Measurements from ENCODE around the gene AGFG2.

The AGFG2 gene

GRCh38 chr7:100552532-100552931 lies 13.5 kb downstream of the AGFG2 start:
- Histone ChIP-seq H3K9me3 (no peaks in the 10 kb centered on the region), H3K27me3 (no peaks in the 10 kb centered on the region), H3K36me3 (peaks cover 20% of the 10 kb centered on the region), H3K4me3 (ENCODE audit: low read depth, low read length) (no peak overlapping the region), H3K4me1 (no peaks in the 10 kb centered on the region)
- no peak for DNase-seq
- no peak for TF ChIP-seq CTCF (IDR thresholded peaks at IDR 0.05; ENCODE audit: low read depth, low read length)

- no peaks in the 10 kb centered on the region for H3K4me1 ChIP-seq
- H3K36me3 ChIP-seq: peaks cover 20% of the 10 kb centered on the region
- no peaks in the 10 kb centered on the region for H3K27me3 ChIP-seq
- DNase-seq: no peak
- H3K9me3 ChIP-seq: no peaks in the 10 kb centered on the region
- no peak overlapping the region for H3K4me3 ChIP-seq (ENCODE audit: low read depth, low read length)
- TF ChIP-seq CTCF (IDR thresholded peaks at IDR 0.05; ENCODE audit: low read depth, low read length): no peak
Observed at GRCh38 chr7:100553032-100553431, 14.0 kb downstream of the AGFG2 start.

GRCh38 chr7:100555701-100556100 lies 16.7 kb downstream of the AGFG2 start:
- no peak for TF ChIP-seq CTCF (IDR thresholded peaks at IDR 0.05; ENCODE audit: low read depth, low read length)
- H3K27me3 ChIP-seq: no peaks in the 10 kb centered on the region
- H3K9me3 ChIP-seq: no peaks in the 10 kb centered on the region
- H3K4me3 ChIP-seq (ENCODE audit: low read depth, low read length): no peak overlapping the region
- DNase-seq: no peak
- H3K36me3 ChIP-seq: peaks cover 16% of the 10 kb centered on the region
- no peaks in the 10 kb centered on the region for H3K4me1 ChIP-seq

- Histone ChIP-seq H3K4me3 (ENCODE audit: low read depth, low read length) (no peak overlapping the region), H3K27me3 (no peaks in the 10 kb centered on the region), H3K9me3 (no peaks in the 10 kb centered on the region), H3K4me1 (no peaks in the 10 kb centered on the region), H3K36me3 (peaks cover 16% of the 10 kb centered on the region)
- no peak for DNase-seq
- no peak for TF ChIP-seq CTCF (IDR thresholded peaks at IDR 0.05; ENCODE audit: low read depth, low read length)
Observed at GRCh38 chr7:100556541-100556940, 17.5 kb downstream of the AGFG2 start.

GRCh38 chr7:100559127-100559526 lies 20.1 kb downstream of the AGFG2 start:
- no peak for TF ChIP-seq CTCF (IDR thresholded peaks at IDR 0.05; ENCODE audit: low read depth, low read length)
- H3K4me1 ChIP-seq: no peaks in the 10 kb centered on the region

GRCh38 chr7:100561491-100562194 lies 22.6 kb downstream of the AGFG2 start:
- no peak overlapping the region for H3K4me3 ChIP-seq (ENCODE audit: low read depth, low read length)
- no peaks in the 10 kb centered on the region for H3K9me3 ChIP-seq
- DNase-seq: no peak
- no peaks in the 10 kb centered on the region for H3K4me1 ChIP-seq
- H3K27me3 ChIP-seq: no peaks in the 10 kb centered on the region
- TF ChIP-seq CTCF (IDR thresholded peaks at IDR 0.05; ENCODE audit: low read depth, low read length): no peak
- no peaks in the 10 kb centered on the region for H3K36me3 ChIP-seq

More at GRCh38 chr7:100559127-100559526, 20.1 kb downstream of the AGFG2 start:
- Histone ChIP-seq H3K4me3 (ENCODE audit: low read depth, low read length) (no peak overlapping the region), H3K9me3 (no peaks in the 10 kb centered on the region), H3K27me3 (no peaks in the 10 kb centered on the region), H3K36me3 (peaks cover 11% of the 10 kb centered on the region)
- no peak for DNase-seq
